GM12892 (cell line): ENCODE results near the gene CEP120.

ENCODE experiments used
- POLR2A ChIP-seq: IDR thresholded peaks from 2 replicates; pipeline ENCODE4 v1.6.1; 2011; ENCODE audit warnings: low read depth, low read length, control low read depth
- TAF1 ChIP-seq: IDR thresholded peaks from 2 replicates; pipeline ENCODE4 v1.6.1; 2011; ENCODE audit warnings: low read depth, mild to moderate bottlenecking, control low read depth, low read length, borderline replicate concordance

- TF ChIP-seq POLR2A (no peak), TAF1 (no peak)
Observed at GRCh38 chr5:123350742-123351141, 72.5 kb downstream of the CEP120 start.
